ENCODE data around the gene SRP68. TPM values are rescaled to one million over a fixed set of nuclear protein-coding genes. Genes with fewer than 3 reads are reported as not detected.

Gene SRP68
- polyA plus RNA-seq, 1 of the 3 experiments (the other 2 are of a cell fraction): 76.8 TPM

- Histone ChIP-seq H2AFZ (ENCODE audit: low read depth) (no peak overlapping the region), H3K9ac (no peak overlapping the region), H3K4me2 (no peak overlapping the region), H3F3A (replicated peaks; ENCODE audit: insufficient read depth) (peaks cover 13% of the 10 kb centered on the region), H3K4me1 (ENCODE audit: control insufficient read depth in 1 of 2, insufficient read depth in 2 of 2, low read depth in 1 of 2, low read length in 1 of 2) (no peaks in the 10 kb centered on the region), H3K27ac (ENCODE audit: low read depth in 2 of 2, low read length in 1 of 2) (peak overlapping the region in 1 of 2 experiments; percentile 42; a peak in 2 of 4 replicates), H3K9me3 (no peaks in the 10 kb centered on the region), H3K4me3 (ENCODE audit: low read depth in 2 of 2, low read length in 1 of 2) (no peak overlapping the region), H4K20me1 (ENCODE audit: insufficient read depth) (no peaks in the 10 kb centered on the region), H3K36me3 (replicated peaks in 1 of 2; ENCODE audit: control insufficient read depth in 1 of 2, insufficient read depth in 2 of 2, low read length in 1 of 2) (peaks cover 74 to 85% of the 10 kb centered on the region in 2 experiments), H3K9me2 (no peaks in the 10 kb centered on the region), H3K27me3 (ENCODE audit: insufficient read depth) (no peaks in the 10 kb centered on the region), H3K79me2 (ENCODE audit: insufficient read depth) (peaks cover 17% of the 10 kb centered on the region; the same call in 1 of the 2 replicates)
- POLR2A ChIA-PET: no interaction called here
- TF ChIP-seq TEAD4 (IDR thresholded peaks at IDR 0.05; ENCODE audit: borderline replicate concordance, insufficient read depth): peak; percentile 48; the same call in 1 of the 2 replicates
- peak; percentile 47; the same call in 1 of the 2 replicates for TF ChIP-seq TCF12 (IDR thresholded peaks at IDR 0.05)
- peak; percentile 14; the same call in 1 of the 2 replicates for TF ChIP-seq FOSL2 (IDR thresholded peaks at IDR 0.05; ENCODE audit: borderline replicate concordance, low read depth)
- TF ChIP-seq PBX3 (IDR thresholded peaks at IDR 0.05): peak; percentile 59
- 0 out of 2 replicates have a peak, but pooled peaks have one; percentile 23 for TF ChIP-seq ZBTB33 (IDR thresholded peaks at IDR 0.05; ENCODE audit: borderline replicate concordance, low read depth)
- no peak for TF ChIP-seq POLR2AphosphoS5 (IDR thresholded peaks at IDR 0.05; ENCODE audit: low read depth, low read length)
- TF ChIP-seq USF1 (IDR thresholded peaks at IDR 0.05; ENCODE audit: borderline replicate concordance, low read depth): no peak
- no peak for TF ChIP-seq CTCF (IDR thresholded peaks at IDR 0.05)
- no peak for DNase-seq
- CTCF ChIA-PET: interaction anchor here (0.9 to 1.6 kb wide), 2 partner anchors 34 to 43 kb away, joined by 4 to 7 read pairs; no protein-coding TSS in a partner anchor
- 62% methylated on average over 9 of the region's 9 CpGs for WGBS (ENCODE audit: low lambda C conversion rate)
Measured at GRCh38 chr17:76048711-76049110, 23.6 kb downstream of the SRP68 start.

GRCh38 chr17:76048025-76048605, 24.2 kb downstream of the SRP68 start:
- peaks cover 74 to 85% of the 10 kb centered on the region in 2 experiments for H3K36me3 ChIP-seq (replicated peaks in 1 of 2; ENCODE audit: control insufficient read depth in 1 of 2, insufficient read depth in 2 of 2, low read length in 1 of 2)
- H3K27ac ChIP-seq (ENCODE audit: low read depth in 2 of 2, low read length in 1 of 2): peak overlapping the region in 1 of 2 experiments; percentile 42; a peak in 2 of 4 replicates
- POLR2A ChIA-PET: no interaction called here

More at GRCh38 chr17:76048025-76048605, 24.2 kb downstream of the SRP68 start:
- H3K9me3 ChIP-seq: no peaks in the 10 kb centered on the region
- CTCF ChIA-PET: interaction anchor here (0.8 to 2.4 kb wide), 2 partner anchors 10 to 11 kb away, joined by 3 to 6 read pairs; no protein-coding TSS in a partner anchor
- H4K20me1 ChIP-seq (ENCODE audit: insufficient read depth): no peaks in the 10 kb centered on the region
- WGBS (ENCODE audit: low lambda C conversion rate): 88% methylated on average over 9 of the region's 9 CpGs
- H3K9me2 ChIP-seq: no peaks in the 10 kb centered on the region
- TF ChIP-seq ELF1 (IDR thresholded peaks at IDR 0.05): no peak
- no peak for TF ChIP-seq SMC3 (IDR thresholded peaks at IDR 0.05; ENCODE audit: low read depth, low read length)
- TF ChIP-seq NFIC (IDR thresholded peaks at IDR 0.05; ENCODE audit: borderline replicate concordance): no peak
- TF ChIP-seq RFX5 (IDR thresholded peaks at IDR 0.05; ENCODE audit: low read length): no peak
- no peak for TF ChIP-seq RAD21 (IDR thresholded peaks at IDR 0.05; ENCODE audit: low read length)
- no peak for TF ChIP-seq MEF2A (IDR thresholded peaks at IDR 0.05; ENCODE audit: borderline replicate concordance, low read depth)
- no peak for TF ChIP-seq CTCF (IDR thresholded peaks at IDR 0.05)
- peaks cover 13% of the 10 kb centered on the region for H3F3A ChIP-seq (replicated peaks; ENCODE audit: insufficient read depth)
- no peak for DNase-seq
- no peak overlapping the region for H2AFZ ChIP-seq (ENCODE audit: low read depth)
- no peaks in the 10 kb centered on the region for H3K27me3 ChIP-seq (ENCODE audit: insufficient read depth)
- no peak overlapping the region for H3K9ac ChIP-seq
- H3K79me2 ChIP-seq (ENCODE audit: insufficient read depth): peaks cover 11% of the 10 kb centered on the region; the same call in 1 of the 2 replicates
- H3K4me2 ChIP-seq: no peak overlapping the region
- H3K4me3 ChIP-seq (ENCODE audit: low read depth in 2 of 2, low read length in 1 of 2): no peak overlapping the region
- no peaks in the 10 kb centered on the region for H3K4me1 ChIP-seq (ENCODE audit: control insufficient read depth in 1 of 2, insufficient read depth in 2 of 2, low read depth in 1 of 2, low read length in 1 of 2)
